ENCODE data around the gene NRP1.

The NRP1 gene

GRCh38 chr10:33153968-33154327 lies 180.5 kb downstream of the NRP1 start:
- peaks cover 39% of the 10 kb centered on the region for H3K4me1 Mint-ChIP-seq
- DNase-seq (ENCODE audit: low spot score in 2 of 2) (no peak), ATAC-seq (replicated peaks; ENCODE audit: extremely low read depth, poor library complexity, severe bottlenecking) (peak; percentile 46)
- no peaks in the 10 kb centered on the region for H3K36me3 Mint-ChIP-seq (ENCODE audit: insufficient read depth)
- peak overlapping the region; percentile 47 for H3K27ac Mint-ChIP-seq (ENCODE audit: low read depth)
- H3K4me3 Mint-ChIP-seq: peak overlapping the region; percentile 2
- H3K27me3 Mint-ChIP-seq: no peaks in the 10 kb centered on the region
- H3K9me3 Mint-ChIP-seq: no peaks in the 10 kb centered on the region

GRCh38 chr10:33153251-33153967 lies 181.1 kb downstream of the NRP1 start:
- Mint-ChIP-seq H3K27me3 (no peaks in the 10 kb centered on the region), H3K27ac (ENCODE audit: low read depth) (peak overlapping the region; percentile 47), H3K9me3 (no peaks in the 10 kb centered on the region), H3K4me1 (peaks cover 39% of the 10 kb centered on the region), H3K4me3 (peak overlapping the region; percentile 2), H3K36me3 (ENCODE audit: insufficient read depth) (no peaks in the 10 kb centered on the region)
- no peak for ATAC-seq (replicated peaks; ENCODE audit: extremely low read depth, poor library complexity, severe bottlenecking)
- DNase-seq (ENCODE audit: low spot score in 2 of 2): no peak

GRCh38 chr10:33152750-33153149 lies 181.7 kb downstream of the NRP1 start:
- ATAC-seq (replicated peaks; ENCODE audit: extremely low read depth, poor library complexity, severe bottlenecking) (no peak), DNase-seq (ENCODE audit: low spot score in 2 of 2) (no peak)
- Mint-ChIP-seq H3K4me3 (no peak overlapping the region), H3K27me3 (no peaks in the 10 kb centered on the region), H3K4me1 (peaks cover 39% of the 10 kb centered on the region), H3K9me3 (peaks cover 3% of the 10 kb centered on the region), H3K27ac (ENCODE audit: low read depth) (peak overlapping the region; percentile 47), H3K36me3 (ENCODE audit: insufficient read depth) (no peaks in the 10 kb centered on the region)

GRCh38 chr10:33152146-33152545 lies 182.3 kb downstream of the NRP1 start:
- Mint-ChIP-seq H3K9me3 (peaks cover 4% of the 10 kb centered on the region), H3K27ac (ENCODE audit: low read depth) (no peak overlapping the region), H3K27me3 (no peaks in the 10 kb centered on the region), H3K4me3 (no peak overlapping the region), H3K36me3 (ENCODE audit: insufficient read depth) (no peaks in the 10 kb centered on the region), H3K4me1 (peaks cover 39% of the 10 kb centered on the region)
- no peak for DNase-seq (ENCODE audit: low spot score in 2 of 2)
- no peak for ATAC-seq (replicated peaks; ENCODE audit: extremely low read depth, poor library complexity, severe bottlenecking)

- Mint-ChIP-seq H3K27ac (ENCODE audit: low read depth) (peak overlapping the region; percentile 80), H3K4me1 (peaks cover 39% of the 10 kb centered on the region), H3K4me3 (no peak overlapping the region), H3K36me3 (ENCODE audit: insufficient read depth) (no peaks in the 10 kb centered on the region), H3K27me3 (no peaks in the 10 kb centered on the region), H3K9me3 (peaks cover 4% of the 10 kb centered on the region)
- no peak for ATAC-seq (replicated peaks; ENCODE audit: extremely low read depth, poor library complexity, severe bottlenecking)
- DNase-seq (ENCODE audit: low spot score in 2 of 2): no peak
Measured at GRCh38 chr10:33151344-33151864, 183.1 kb downstream of the NRP1 start.

- ATAC-seq (replicated peaks; ENCODE audit: extremely low read depth, poor library complexity, severe bottlenecking) (peak; percentile 35), DNase-seq (ENCODE audit: low spot score in 2 of 2) (no peak)
- peaks cover 41% of the 10 kb centered on the region for H3K4me1 Mint-ChIP-seq
- no peaks in the 10 kb centered on the region for H3K27me3 Mint-ChIP-seq
- peak overlapping the region; percentile 80 for H3K27ac Mint-ChIP-seq (ENCODE audit: low read depth)
- peaks cover 4% of the 10 kb centered on the region for H3K9me3 Mint-ChIP-seq
- H3K4me3 Mint-ChIP-seq: no peak overlapping the region
- no peaks in the 10 kb centered on the region for H3K36me3 Mint-ChIP-seq (ENCODE audit: insufficient read depth)
Measured at GRCh38 chr10:33150889-33151288, 183.6 kb downstream of the NRP1 start.

GRCh38 chr10:33150146-33150545 lies 184.3 kb downstream of the NRP1 start:
- Mint-ChIP-seq H3K4me1 (peaks cover 36% of the 10 kb centered on the region), H3K27me3 (no peaks in the 10 kb centered on the region), H3K9me3 (peaks cover 4% of the 10 kb centered on the region), H3K4me3 (no peak overlapping the region), H3K27ac (ENCODE audit: low read depth) (peak overlapping the region; percentile 80), H3K36me3 (ENCODE audit: insufficient read depth) (no peaks in the 10 kb centered on the region)
- ATAC-seq (replicated peaks; ENCODE audit: extremely low read depth, poor library complexity, severe bottlenecking) (no peak), DNase-seq (ENCODE audit: low spot score in 2 of 2) (no peak)

- no peak for ATAC-seq (replicated peaks; ENCODE audit: extremely low read depth, poor library complexity, severe bottlenecking)
- H3K4me1 Mint-ChIP-seq: peaks cover 32% of the 10 kb centered on the region
- no peak for DNase-seq (ENCODE audit: low spot score in 2 of 2)
- H3K27me3 Mint-ChIP-seq: no peaks in the 10 kb centered on the region
- no peaks in the 10 kb centered on the region for H3K36me3 Mint-ChIP-seq (ENCODE audit: insufficient read depth)
- H3K27ac Mint-ChIP-seq (ENCODE audit: low read depth): no peak overlapping the region
- H3K9me3 Mint-ChIP-seq: peaks cover 4% of the 10 kb centered on the region
- H3K4me3 Mint-ChIP-seq: no peak overlapping the region
Measured at GRCh38 chr10:33147013-33147310, 187.5 kb downstream of the NRP1 start.

GRCh38 chr10:33146189-33147012 lies 188.1 kb downstream of the NRP1 start:
- no peak overlapping the region for H3K4me3 Mint-ChIP-seq

GRCh38 chr10:33145451-33146188 lies 188.8 kb downstream of the NRP1 start:
- Mint-ChIP-seq H3K4me1 (peaks cover 28% of the 10 kb centered on the region), H3K27me3 (no peaks in the 10 kb centered on the region), H3K9me3 (peaks cover 4% of the 10 kb centered on the region), H3K36me3 (ENCODE audit: insufficient read depth) (no peaks in the 10 kb centered on the region), H3K27ac (ENCODE audit: low read depth) (peak overlapping the region; percentile 25), H3K4me3 (no peak overlapping the region)
- ATAC-seq (replicated peaks; ENCODE audit: extremely low read depth, poor library complexity, severe bottlenecking) (no peak), DNase-seq (ENCODE audit: low spot score in 2 of 2) (no peak)

More at GRCh38 chr10:33146189-33147012, 188.1 kb downstream of the NRP1 start:
- DNase-seq (ENCODE audit: low spot score in 2 of 2): no peak
- no peak overlapping the region for H3K27ac Mint-ChIP-seq (ENCODE audit: low read depth)
- H3K27me3 Mint-ChIP-seq: no peaks in the 10 kb centered on the region
- peaks cover 4% of the 10 kb centered on the region for H3K9me3 Mint-ChIP-seq
- no peaks in the 10 kb centered on the region for H3K36me3 Mint-ChIP-seq (ENCODE audit: insufficient read depth)
- ATAC-seq (replicated peaks; ENCODE audit: extremely low read depth, poor library complexity, severe bottlenecking): no peak
- peaks cover 31% of the 10 kb centered on the region for H3K4me1 Mint-ChIP-seq

GRCh38 chr10:33143160-33143728 lies 191.2 kb downstream of the NRP1 start:
- H3K9me3 Mint-ChIP-seq: peaks cover 4% of the 10 kb centered on the region
- no peak for ATAC-seq (replicated peaks; ENCODE audit: extremely low read depth, poor library complexity, severe bottlenecking)
- peaks cover 37% of the 10 kb centered on the region for H3K4me1 Mint-ChIP-seq
- H3K27me3 Mint-ChIP-seq: no peaks in the 10 kb centered on the region
- H3K36me3 Mint-ChIP-seq (ENCODE audit: insufficient read depth): peaks cover 14% of the 10 kb centered on the region
- no peak overlapping the region for H3K4me3 Mint-ChIP-seq
- no peak for DNase-seq (ENCODE audit: low spot score in 2 of 2)
- peak overlapping the region; percentile 68 for H3K27ac Mint-ChIP-seq (ENCODE audit: low read depth)

GRCh38 chr10:33142295-33142694 lies 192.2 kb downstream of the NRP1 start:
- no peak overlapping the region for H3K27ac Mint-ChIP-seq (ENCODE audit: low read depth)
- no peak overlapping the region for H3K4me3 Mint-ChIP-seq
- no peaks in the 10 kb centered on the region for H3K9me3 Mint-ChIP-seq
- no peaks in the 10 kb centered on the region for H3K27me3 Mint-ChIP-seq
- DNase-seq (ENCODE audit: low spot score in 2 of 2) (no peak), ATAC-seq (replicated peaks; ENCODE audit: extremely low read depth, poor library complexity, severe bottlenecking) (no peak)
- peaks cover 44% of the 10 kb centered on the region for H3K4me1 Mint-ChIP-seq
- peaks cover 21% of the 10 kb centered on the region for H3K36me3 Mint-ChIP-seq (ENCODE audit: insufficient read depth)

All from central memory CD8-positive, alpha-beta T cell (primary cell).